ENCODE results near the gene GBP3. TPM values are rescaled to one million over a fixed set of nuclear protein-coding genes. Genes with fewer than 3 reads are reported as not detected.

Gene GBP3
- total RNA-seq, 1 donor = 28.6 TPM

DNA sequence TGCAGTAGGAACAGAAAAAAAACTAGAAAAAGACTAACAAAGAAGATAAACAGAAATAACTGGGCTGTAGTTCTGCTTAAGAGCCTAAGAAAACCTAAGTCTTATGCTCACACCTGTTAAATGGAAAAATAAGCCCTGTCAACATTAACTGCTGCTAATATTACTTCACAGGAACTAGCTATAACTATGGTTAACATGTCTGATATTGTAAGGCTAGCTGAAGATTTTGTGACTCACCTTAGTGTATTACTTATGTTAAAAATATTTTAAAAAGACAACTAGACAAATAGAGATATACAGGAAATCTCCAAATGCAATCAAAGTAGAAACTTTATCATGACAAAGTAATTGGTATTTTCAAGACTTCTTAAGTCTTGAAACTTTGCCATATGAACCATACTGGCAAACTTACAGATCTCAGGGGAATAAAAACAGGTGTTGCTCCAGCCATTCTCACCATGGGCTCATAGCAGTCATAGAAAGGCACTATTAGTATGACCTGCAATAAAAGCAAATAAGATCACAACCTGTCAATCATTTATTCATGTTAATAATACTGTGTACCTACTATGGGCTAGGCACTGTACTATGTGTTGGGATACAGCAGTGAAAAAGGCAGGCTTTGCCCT is 60.9 kb downstream of the GBP3 start:
- DNase-seq (ENCODE audit: low read depth) = no peak
- no peak overlapping the region for H3K4me3 ChIP-seq (ENCODE audit: low read depth, low read length)
- TF ChIP-seq, protein P1, sequence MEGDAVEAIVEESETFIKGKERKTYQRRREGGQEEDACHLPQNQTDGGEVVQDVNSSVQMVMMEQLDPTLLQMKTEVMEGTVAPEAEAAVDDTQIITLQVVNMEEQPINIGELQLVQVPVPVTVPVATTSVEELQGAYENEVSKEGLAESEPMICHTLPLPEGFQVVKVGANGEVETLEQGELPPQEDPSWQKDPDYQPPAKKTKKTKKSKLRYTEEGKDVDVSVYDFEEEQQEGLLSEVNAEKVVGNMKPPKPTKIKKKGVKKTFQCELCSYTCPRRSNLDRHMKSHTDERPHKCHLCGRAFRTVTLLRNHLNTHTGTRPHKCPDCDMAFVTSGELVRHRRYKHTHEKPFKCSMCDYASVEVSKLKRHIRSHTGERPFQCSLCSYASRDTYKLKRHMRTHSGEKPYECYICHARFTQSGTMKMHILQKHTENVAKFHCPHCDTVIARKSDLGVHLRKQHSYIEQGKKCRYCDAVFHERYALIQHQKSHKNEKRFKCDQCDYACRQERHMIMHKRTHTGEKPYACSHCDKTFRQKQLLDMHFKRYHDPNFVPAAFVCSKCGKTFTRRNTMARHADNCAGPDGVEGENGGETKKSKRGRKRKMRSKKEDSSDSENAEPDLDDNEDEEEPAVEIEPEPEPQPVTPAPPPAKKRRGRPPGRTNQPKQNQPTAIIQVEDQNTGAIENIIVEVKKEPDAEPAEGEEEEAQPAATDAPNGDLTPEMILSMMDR (IDR thresholded peaks at IDR 0.05; ENCODE audit: insufficient read depth, low read length) = no peak

DNA sequence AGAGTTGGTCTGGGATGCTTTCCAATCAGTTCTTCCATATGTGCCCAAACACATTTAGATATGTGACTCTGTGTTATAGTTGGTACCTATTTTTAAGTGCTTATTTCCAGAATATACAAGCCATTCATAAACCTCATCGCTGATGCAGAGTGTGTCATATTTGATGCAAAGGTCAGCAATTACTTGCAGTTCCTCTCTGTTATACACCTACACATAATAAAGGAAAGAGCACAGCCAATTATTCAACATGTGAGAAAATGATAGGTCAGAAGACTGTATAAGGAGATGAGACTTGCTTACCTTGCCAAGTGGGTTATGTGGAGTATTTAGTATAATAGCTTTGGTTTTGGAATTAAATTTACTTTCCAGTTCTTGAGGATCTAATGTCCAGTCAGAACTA is 61.6 kb downstream of the GBP3 start:
- no peak for DNase-seq (ENCODE audit: low read depth)
- H3K4me3 ChIP-seq (ENCODE audit: low read depth, low read length) = no peak overlapping the region
- TF ChIP-seq, protein P1 (IDR thresholded peaks at IDR 0.05; ENCODE audit: insufficient read depth, low read length) = no peak

Small RNAs within 50 kb of the gene (small RNA-seq; reads per million reads assigned to genes)
- gene RF00019 = not detected

Other genes starting within 250 kb of the GBP3 start
- gene GTF2B, start 131.3 kb downstream of the GBP3 start, total RNA-seq (ENCODE audit: low replicate concordance) = 14.1 and 36.7 TPM in 2 replicates
- 23.0 and 44.2 TPM in 2 replicates for gene KYAT3, start 30.2 kb downstream of the GBP3 start, total RNA-seq (ENCODE audit: low replicate concordance)
- gene RBMXL1, start 30.2 kb downstream of the GBP3 start, total RNA-seq (ENCODE audit: low replicate concordance) = 13.7 and 15.8 TPM in 2 replicates
- 16.7 and 49.2 TPM in 2 replicates for gene GBP1, start 42.3 kb upstream of the GBP3 start, total RNA-seq (ENCODE audit: low replicate concordance)
- gene GBP2, start 103.2 kb upstream of the GBP3 start, total RNA-seq (ENCODE audit: low replicate concordance) = 19.8 and 75.5 TPM in 2 replicates
- gene GBP7, start 153.1 kb upstream of the GBP3 start, total RNA-seq (ENCODE audit: low replicate concordance) = not detected in 2 replicates
- 0.09 and 3.7 TPM in 2 replicates for gene GBP4, start 176.1 kb upstream of the GBP3 start, total RNA-seq (ENCODE audit: low replicate concordance)
- under 0.01 TPM in 1 of 2 replicates, not detected in the other for gene GBP5, start 250.0 kb upstream of the GBP3 start, total RNA-seq (ENCODE audit: low replicate concordance)